ENCODE measurements around the gene CFAP73.
A peak's percentile ranks its signal among the peaks of the same experiment; 100 is the strongest.

CFAP73 gene

GRCh38 chr12:113108308-113108707 is 41.2 kb upstream of the CFAP73 start:
- peaks cover 8% of the 10 kb centered on the region for H3K4me1 ChIP-seq
- no peak overlapping the region for H3K4me2 ChIP-seq (ENCODE audit: low read length)
- no peak overlapping the region for H2AFZ ChIP-seq
- no peak overlapping the region for H3K9ac ChIP-seq
- no peaks in the 10 kb centered on the region for H3K36me3 ChIP-seq (ENCODE audit: control insufficient read depth, insufficient read depth, low read length)
- no peak for TF ChIP-seq CTCF (IDR thresholded peaks at IDR 0.05)
- no peaks in the 10 kb centered on the region for H3K9me3 ChIP-seq (ENCODE audit: control insufficient read depth, low read length)
- no peak overlapping the region for H3K27ac ChIP-seq
- no peaks in the 10 kb centered on the region for H3K27me3 ChIP-seq (ENCODE audit: control insufficient read depth, insufficient read depth, low read length)
- H3K79me2 ChIP-seq = peaks cover 5% of the 10 kb centered on the region
- H3K4me3 ChIP-seq (ENCODE audit: low read depth, low read length) = no peak overlapping the region

- no peak overlapping the region for H3K4me3 ChIP-seq (ENCODE audit: low read depth, low read length)
- peak overlapping the region; percentile 27 for H3K27ac ChIP-seq
- no peaks in the 10 kb centered on the region for H3K36me3 ChIP-seq (ENCODE audit: control insufficient read depth, insufficient read depth, low read length)
- H3K27me3 ChIP-seq (ENCODE audit: control insufficient read depth, insufficient read depth, low read length) = no peaks in the 10 kb centered on the region
- peaks cover 2% of the 10 kb centered on the region for H3K79me2 ChIP-seq
- peaks cover 8% of the 10 kb centered on the region for H3K4me1 ChIP-seq
- TF ChIP-seq CTCF (IDR thresholded peaks at IDR 0.05) = no peak
- no peak overlapping the region for H3K4me2 ChIP-seq (ENCODE audit: low read length)
- H2AFZ ChIP-seq = no peak overlapping the region
- no peak overlapping the region for H3K9ac ChIP-seq
- no peaks in the 10 kb centered on the region for H3K9me3 ChIP-seq (ENCODE audit: control insufficient read depth, low read length)
Observed at GRCh38 chr12:113109360-113109759, 40.2 kb upstream of the CFAP73 start.

GRCh38 chr12:113109872-113110599 is 39.5 kb upstream of the CFAP73 start:
- H3K4me3 ChIP-seq (ENCODE audit: low read depth, low read length) = no peak overlapping the region
- H3K9me3 ChIP-seq (ENCODE audit: control insufficient read depth, low read length) = no peaks in the 10 kb centered on the region
- no peak for TF ChIP-seq CTCF (IDR thresholded peaks at IDR 0.05)
- no peak overlapping the region for H3K4me2 ChIP-seq (ENCODE audit: low read length)
- no peaks in the 10 kb centered on the region for H3K36me3 ChIP-seq (ENCODE audit: control insufficient read depth, insufficient read depth, low read length)
- no peak overlapping the region for H2AFZ ChIP-seq
- H3K4me1 ChIP-seq = peaks cover 8% of the 10 kb centered on the region
- H3K79me2 ChIP-seq = peaks cover 2% of the 10 kb centered on the region
- H3K27me3 ChIP-seq (ENCODE audit: control insufficient read depth, insufficient read depth, low read length) = no peaks in the 10 kb centered on the region
- H3K9ac ChIP-seq = no peak overlapping the region
- H3K27ac ChIP-seq = peak overlapping the region; percentile 27

- no peak overlapping the region for H3K27ac ChIP-seq
- H3K79me2 ChIP-seq = peaks cover 2% of the 10 kb centered on the region
- TF ChIP-seq CTCF (IDR thresholded peaks at IDR 0.05) = no peak
- no peaks in the 10 kb centered on the region for H3K36me3 ChIP-seq (ENCODE audit: control insufficient read depth, insufficient read depth, low read length)
- peaks cover 8% of the 10 kb centered on the region for H3K4me1 ChIP-seq
- H3K27me3 ChIP-seq (ENCODE audit: control insufficient read depth, insufficient read depth, low read length) = no peaks in the 10 kb centered on the region
- H3K4me3 ChIP-seq (ENCODE audit: low read depth, low read length) = no peak overlapping the region
- no peak overlapping the region for H2AFZ ChIP-seq
- no peaks in the 10 kb centered on the region for H3K9me3 ChIP-seq (ENCODE audit: control insufficient read depth, low read length)
- H3K4me2 ChIP-seq (ENCODE audit: low read length) = no peak overlapping the region
- H3K9ac ChIP-seq = no peak overlapping the region
Observed at GRCh38 chr12:113111247-113111646, 38.3 kb upstream of the CFAP73 start.

Data from parathyroid adenoma (tissue), 2 donors.